ENCODE results near the gene MSLN.

DNA sequence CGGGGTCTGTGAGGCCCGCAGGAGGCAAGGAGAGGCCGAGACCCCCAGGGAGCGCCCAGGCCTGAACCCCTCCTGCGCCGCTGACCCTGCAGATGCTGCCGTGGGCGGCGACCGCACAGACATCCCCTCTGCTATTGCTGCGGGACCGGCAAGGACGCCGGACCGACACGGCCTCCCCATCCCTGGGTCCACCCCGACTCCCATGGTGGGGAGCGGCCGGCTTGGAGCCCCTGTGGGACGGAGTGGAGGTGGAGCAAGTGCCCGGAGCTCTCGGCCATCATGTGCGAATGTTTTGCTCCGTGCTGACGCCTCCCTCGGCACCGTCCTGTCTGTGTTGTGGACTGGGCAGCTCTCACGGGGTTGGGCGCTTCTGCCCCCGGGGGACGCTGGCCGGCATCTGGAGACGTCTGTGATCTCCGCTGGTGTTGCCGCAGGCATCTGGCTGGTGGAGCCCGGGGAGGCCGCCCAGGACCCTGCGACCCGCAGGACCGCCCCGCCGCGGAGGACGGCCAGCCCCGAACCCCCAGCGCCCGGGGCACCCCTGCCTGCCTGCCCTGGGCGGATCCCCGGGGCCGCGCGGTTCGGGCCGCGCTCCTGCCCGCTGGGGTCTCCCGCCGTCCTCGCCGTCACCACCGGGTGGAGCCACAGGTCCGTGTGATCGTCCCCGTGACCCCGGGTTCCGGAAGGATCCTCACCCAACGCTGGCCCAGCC, 52.8 kb downstream of the MSLN start:
- TF ChIP-seq CTCF (IDR thresholded peaks at IDR 0.05; ENCODE audit: low read depth, low read length), result peak; percentile 20; the same call in 1 of the 2 replicates
- no peak for TF ChIP-seq EZH2phosphoT487 (IDR thresholded peaks at IDR 0.05; ENCODE audit: low read depth)

Data from OCI-LY3 (cell line).